HG03095 (cell line): ENCODE measurements around the gene SMIM8.

Experiments used
- ATAC-seq: cut with Tn5 transposase; IDR thresholded peaks from one replicate; pipeline ENCODE4 v1.9.1; 2021; ENCODE audit warnings: moderate library complexity; ENCODE audit not compliant: unreplicated experiment

Gene SMIM8

DNA sequence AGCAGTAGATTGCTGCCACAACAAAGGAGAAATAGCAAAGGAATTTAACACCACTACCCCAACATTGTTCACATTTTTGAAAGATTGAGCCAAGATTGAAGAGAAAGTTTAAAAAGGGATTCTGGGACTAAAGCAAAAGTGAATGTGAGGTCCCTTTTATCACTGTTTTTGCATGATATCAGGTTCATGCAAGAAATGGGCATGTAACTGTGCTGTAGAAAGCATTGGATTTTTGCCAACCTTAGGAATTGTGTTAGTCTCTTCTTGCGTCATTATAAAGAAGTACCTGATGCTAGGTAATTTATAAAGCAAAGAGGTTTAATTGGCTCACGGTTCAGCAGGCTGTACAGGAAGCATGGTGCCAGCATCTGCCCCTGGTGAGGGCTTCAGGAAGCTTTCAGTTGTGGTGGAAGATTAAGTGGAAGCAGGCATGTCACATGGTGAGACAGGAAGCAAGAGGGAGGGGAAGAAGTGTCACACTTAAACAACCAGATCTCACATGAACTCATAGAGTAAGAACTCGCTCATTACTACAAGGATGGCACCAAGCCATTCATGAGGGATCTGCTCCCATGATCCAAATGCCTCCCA, 11.3 kb downstream of the SMIM8 start:
- ATAC-seq = no peak

DNA sequence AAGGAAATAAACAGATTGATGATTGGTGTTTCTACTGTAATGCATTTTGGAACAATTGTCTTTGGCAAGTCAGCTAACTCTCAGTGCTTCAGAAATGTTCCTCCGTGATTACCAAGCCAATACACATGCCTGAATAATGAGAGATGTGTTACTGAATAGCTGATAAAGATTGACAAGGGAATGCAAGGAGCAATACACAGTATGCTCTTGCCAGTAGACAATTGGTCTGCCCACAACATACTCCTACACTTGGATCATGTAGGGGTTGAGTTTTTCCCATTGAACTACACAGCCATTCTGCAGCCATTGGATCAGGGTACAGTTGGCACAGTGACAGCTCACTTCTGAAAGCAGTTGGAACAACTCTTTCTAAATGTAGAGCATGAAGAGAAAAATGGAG, 12.3 kb downstream of the SMIM8 start:
- ATAC-seq = no peak

DNA sequence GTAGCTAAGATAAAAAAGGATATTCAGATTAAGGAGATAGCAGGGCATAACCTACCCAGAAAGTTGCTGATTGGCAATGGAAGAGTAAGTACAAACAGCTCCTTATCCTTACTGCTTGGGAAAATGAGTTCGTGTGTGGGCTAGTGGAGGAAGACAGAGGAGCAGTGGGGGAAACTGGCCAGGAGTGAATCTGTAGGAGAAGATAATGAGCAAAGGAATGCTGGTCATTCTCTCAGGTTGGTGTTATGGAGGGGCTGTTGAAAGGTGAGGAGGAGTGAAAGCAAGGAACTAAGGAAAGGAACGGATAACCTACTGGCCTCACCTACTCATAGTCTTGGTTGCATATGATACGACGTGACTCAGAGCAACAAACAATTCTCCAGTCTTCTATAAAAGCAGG, 14.0 kb downstream of the SMIM8 start:
- ATAC-seq = no peak

DNA sequence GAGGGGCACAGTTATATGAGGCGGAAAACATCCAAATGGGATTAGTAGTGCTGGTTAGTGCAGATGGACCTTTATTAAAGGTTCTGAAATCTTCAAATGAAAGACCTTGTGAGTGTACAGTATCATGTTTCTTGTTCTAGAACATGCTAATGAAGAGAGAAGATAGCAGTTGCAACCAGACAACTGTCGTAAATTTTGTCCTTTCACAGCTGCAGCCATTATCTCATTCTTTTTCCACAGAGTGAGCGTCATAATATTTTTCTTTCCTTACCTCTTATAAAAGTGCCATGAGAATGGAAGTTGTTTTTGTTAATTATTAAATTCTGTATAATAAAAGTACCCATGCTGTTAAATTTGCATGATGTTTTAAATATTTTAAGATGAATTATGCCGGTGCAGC, 17.8 kb downstream of the SMIM8 start:
- no peak for ATAC-seq

DNA sequence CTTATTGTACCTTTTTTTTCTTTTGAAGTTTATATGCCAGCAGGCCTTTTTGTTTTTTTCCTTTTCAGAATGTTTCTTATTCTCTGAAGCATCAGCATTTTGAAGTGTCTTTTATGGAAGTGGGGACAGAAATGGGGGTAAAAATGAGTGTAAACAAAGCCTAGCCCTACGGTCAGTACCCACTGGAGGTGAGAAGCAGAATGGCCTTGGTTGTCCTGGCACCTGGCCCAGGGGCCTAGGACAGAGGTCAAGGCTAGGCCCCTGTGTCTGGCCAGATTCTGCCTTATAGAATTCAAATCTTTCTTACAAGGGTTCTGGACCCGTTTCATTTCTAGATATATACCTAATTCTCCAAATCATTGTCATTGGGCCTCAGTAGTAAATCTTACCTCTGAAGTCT, 18.8 kb downstream of the SMIM8 start:
- no peak for ATAC-seq

DNA sequence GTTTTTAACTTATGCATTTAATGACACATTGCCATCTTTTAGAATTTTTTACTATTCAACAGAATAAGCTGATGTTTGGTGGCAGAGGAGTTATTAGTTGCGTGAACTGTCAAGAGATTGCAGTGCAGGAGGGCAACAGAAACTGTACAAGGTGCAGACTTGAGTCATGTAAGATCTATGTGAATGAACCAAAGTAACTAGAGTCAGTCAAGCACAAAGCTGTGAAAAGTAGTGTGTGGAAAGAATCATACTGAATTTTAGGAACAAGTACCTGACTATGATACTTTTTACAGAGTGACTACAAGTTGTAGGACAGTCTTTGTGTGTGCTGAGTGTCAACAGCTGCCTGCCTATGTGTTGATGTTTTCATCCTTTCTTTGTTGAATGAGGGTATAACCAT, 19.5 kb downstream of the SMIM8 start:
- peak; percentile 93 for ATAC-seq

DNA sequence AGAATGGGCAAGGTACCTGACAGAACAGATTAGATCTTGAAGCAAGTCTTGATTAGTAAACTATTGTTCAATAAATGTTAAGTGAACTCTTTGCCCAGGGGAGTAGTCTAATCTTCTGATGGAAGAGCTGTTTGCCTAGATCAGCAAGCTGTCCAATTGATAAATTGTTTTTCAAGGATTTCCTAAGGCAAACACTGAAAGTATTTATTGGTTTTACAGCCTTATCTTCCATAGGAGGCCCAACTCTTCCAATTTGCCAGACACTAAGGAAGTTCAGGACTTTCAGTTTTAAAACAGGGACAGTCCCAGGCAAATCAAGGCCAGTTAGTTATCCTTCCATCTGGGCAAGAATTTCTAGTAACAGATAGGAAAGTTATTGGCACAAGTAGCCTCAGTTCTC, 20.4 kb downstream of the SMIM8 start:
- ATAC-seq = no peak

DNA sequence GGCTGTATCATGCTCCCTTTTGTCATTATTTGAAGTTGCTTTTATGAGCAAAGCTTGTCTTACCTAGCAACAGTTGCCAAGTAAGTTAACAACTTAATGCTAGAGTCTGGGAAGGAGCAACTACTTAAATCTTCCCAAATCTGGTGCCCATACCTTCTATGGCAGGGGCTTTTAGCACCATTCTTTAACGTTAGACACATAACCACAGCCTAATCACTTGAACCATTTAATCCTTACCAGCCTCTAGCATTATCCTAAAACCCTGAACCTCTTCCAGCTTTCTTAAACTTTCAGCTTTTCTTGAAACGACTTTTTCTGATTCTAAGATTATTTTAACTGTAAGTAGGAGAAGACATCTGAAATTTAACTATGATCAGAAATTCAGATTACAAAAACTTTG, 22.3 kb downstream of the SMIM8 start, which contains the start of gene C6orf163:
Gene C6orf163 (plus strand): TSS at position 83 of the 400 bp plus-strand sequence. CDS start 287 bp downstream, at position 370.
- no peak for ATAC-seq

DNA sequence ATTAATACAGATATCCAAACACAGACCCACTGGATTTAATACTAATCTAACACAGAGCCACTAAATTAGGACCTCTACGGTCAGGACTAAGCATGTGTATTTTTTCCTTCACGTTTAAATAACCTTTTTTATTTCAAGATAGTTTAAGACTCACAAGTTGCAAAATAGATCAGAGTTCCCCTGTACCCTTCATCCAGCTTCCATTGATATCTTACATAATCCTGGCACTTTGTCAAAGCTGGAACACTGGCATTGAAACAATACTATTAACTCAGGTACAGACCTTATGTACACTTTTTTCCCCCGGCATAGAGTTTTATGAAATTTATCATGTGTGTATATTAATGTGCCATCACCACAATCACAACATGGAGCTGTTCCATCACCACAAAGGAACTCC, 24.3 kb downstream of the SMIM8 start:
- no peak for ATAC-seq

DNA sequence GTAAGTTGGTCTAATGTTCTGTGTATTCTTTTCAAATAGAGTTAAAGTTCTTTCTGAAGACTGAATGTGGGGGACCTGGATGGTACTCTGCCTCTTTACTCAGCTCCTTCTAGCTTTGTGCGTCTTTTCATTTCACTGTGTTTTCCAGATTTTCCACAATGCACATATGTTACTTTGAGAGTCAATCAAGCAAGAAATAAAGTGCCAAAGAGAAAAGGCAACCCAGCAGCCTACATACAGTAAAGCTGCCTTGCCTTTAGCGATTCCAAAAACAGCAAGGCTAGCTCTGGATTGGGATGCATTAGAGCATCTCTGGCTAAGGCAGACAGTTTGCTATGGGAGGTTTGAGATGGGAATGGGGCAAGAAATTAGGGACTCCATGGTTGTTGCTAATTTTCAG, 27.5 kb downstream of the SMIM8 start:
- no peak for ATAC-seq

DNA sequence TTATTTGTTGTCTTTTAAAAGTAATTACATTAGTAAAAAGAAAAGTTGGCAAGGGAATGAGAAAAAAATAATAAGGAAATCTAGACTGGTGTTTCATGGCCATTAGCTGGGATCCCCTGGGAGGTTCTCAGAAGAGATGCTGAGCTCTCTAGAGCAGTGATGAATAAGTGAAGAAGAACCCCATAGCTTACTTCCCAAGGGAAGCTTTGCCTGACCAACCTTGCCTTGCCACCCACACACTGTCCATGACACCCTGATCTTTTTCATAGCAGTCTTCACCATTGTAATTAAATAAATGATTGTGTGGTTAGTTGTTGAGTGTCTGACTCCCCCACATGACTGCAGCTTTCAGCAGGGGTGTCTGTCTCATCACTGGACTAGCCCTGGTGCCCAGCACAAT, 28.1 kb downstream of the SMIM8 start:
- ATAC-seq = no peak

DNA sequence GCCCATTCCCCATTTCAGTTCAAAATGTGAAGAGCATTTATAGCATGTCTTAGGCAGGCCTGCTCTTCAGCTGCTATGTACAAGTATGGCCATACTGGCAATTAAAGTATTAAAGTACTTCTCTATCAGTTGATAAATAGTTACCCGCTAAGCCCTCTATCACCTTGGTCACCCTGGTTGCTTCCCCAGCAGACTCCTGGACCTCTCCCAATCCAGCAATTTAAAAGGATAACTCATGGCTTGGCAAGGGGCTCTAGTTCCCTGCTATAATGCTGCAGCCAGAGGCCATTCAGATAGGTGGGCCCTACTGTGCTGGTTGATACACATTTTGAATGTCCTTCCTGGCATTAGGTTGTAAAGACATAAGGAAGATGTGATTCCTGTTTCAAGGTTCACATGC, 29.2 kb downstream of the SMIM8 start:
- ATAC-seq = no peak

DNA sequence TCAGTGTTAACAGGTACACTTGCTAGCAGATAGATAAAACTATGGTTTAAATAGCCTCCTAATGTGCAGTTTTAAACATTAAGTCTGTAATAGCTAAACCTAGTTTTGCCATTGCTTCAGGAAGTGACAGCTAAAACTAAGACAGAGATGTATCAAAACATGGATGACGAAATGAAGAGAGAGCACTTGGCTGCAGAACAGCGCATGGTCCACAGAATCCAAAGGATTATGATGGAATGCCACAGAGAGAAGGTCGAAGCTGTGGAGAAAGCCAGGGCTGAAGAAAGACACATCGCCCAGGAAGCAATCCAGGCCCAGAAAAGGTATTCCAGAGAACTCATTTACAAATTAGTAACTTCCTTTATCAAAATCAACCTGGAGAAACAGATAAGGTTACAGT, 33.8 kb downstream of the SMIM8 start:
- ATAC-seq = no peak

DNA sequence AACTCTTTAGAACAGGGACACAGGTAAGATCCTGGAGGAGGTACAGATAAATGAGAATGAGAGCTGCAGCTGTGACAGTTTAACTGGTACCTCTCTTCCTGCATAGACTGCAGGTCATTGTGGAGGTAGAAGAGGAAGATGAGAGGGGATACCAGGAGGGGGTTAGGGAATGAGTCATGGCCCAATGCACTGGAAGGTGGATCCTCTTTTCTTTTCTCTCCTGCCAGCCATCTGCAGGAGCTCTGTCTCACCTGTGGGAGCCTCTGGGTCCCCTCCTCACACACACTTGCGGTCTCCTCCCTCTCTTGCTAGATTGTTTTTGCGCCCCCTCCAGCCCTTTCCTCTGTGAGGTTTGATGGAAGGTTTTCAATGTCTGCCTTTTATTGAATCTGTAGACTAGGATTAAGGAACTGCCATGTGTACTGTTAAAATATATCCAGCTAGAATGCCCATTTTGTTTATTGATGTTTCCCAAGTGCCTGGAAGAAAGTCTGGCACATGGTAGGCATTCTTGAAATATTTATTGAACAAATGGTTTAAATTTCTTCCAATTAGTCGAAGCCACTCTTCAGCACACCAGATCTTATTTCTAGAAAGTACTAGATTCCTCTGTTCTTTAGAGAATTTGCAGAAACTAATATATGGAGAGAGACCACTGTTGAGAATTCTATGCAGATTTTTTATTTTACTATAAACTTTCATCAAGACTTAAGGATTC, 35.2 kb downstream of the SMIM8 start:
- ATAC-seq = no peak

DNA sequence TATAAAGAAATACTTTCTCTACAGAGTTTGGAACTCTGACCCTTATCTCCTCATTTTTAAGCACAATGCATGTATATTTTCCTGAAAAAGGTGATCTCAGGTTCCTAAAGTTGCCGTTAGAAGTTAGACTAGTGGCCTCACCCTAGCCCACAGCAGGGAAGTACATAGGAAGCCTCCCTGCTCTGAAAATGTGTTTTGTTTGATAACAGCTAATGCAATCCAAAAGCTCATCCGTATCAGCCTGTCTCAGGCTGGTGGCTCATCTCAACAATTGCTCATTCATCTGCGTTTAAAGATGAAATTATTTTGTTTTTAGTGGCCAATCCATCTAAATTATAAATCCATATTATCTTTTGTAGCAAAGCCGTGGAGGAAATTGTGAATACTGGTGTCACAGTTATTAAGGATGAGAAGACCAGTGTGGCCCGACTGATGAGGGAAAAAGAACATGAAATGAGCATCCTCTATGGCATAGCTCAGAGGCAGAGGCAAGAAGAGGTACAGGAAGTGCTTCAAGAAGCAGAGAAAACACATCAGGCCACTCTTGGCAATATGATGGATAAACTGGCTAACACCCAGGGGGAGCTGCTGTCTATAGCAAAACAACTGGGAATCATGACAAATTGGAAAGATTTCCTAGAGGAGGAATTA, 42.3 kb downstream of the SMIM8 start:
- no peak for ATAC-seq

DNA sequence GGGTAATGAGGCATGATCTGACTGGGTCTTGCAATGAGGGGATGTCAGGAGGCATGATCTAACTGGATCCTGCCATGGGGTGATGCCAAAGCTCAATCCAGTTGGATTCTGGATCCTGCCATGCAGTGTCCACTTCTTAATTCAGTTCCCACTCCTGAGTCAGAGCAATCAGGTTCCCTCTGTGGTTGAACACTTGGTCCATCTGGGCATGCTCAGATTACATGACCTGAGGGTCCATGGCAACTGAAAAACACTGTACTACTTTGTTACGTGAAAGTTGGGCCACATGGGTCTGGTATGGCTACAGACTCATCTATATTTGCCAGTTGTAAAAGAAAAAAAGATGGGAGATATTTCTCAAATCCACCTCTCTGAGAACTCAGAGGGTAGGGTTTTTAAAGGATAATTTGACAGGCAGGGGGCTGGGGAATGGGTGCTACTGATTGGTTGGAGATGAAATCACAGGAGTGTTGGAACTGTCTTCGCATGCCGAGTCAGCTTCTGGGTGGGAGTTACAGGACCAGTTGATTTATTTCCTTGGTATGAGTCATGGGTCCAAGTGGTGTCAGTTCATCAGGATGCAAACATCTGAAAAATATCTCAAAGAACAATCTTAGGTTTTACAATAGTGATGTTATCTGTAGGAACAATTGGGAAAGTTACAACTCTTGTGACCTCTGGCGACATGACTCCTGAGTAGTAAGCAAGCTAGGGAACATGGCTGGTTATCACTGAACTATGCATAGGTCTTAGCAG, 43.9 kb downstream of the SMIM8 start:
- no peak for ATAC-seq

DNA sequence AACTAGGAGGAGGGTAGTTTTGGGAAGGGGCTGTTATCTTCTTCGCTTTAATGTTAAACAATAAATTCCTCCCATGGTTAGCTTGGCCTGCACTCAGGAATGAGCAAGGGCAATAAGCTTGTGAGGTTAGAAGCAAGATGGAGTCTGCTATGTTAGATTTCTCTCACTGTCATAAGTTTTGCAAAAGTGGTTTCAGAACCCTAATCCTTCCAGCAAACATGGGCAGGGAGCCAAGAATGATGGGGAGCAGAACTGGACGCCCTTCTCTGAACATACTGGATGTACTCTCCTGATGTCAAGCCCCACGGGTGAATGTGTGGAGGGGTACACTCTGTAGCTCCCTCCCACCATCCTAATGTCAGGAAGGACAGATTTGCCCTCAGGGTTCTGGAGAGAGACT, 44.5 kb downstream of the SMIM8 start:
- ATAC-seq = no peak

DNA sequence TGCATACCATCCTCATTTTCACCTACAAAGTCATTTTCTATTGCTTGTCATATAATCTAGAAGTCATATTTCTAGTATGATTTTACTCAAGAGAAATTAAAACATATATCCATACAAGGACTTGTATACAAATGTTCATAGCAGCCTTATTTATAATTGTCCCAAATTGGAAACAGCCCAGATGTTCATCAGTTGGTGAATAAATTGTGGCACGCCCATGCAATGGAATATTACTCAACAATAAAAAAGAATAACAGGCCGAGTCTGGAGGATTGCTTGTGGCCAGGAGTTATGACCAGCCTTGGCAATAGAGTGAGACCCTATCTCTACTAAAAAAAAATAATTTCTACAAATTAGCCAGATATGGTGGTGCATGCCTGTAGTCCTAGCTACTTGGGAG, 51.0 kb downstream of the SMIM8 start:
- ATAC-seq = no peak

DNA sequence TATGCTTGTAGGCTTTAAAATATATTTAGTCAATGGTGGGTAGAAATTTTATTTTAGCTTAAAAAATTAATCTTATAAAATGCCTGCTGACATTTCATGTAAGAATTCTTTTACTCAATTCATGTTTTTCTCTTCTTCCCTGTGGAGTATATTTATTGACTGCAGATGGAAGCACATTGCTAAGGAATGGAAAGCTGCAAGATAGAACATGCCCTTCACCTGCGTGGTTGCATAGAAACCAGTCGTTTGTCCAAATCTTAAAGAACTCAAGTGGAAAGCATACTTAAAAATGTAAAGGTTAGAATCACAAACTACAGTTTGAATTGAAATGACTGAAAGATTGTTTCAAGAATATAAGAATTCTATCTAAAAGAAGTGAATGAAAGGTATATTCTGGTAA, 52.9 kb downstream of the SMIM8 start:
- no peak for ATAC-seq

DNA sequence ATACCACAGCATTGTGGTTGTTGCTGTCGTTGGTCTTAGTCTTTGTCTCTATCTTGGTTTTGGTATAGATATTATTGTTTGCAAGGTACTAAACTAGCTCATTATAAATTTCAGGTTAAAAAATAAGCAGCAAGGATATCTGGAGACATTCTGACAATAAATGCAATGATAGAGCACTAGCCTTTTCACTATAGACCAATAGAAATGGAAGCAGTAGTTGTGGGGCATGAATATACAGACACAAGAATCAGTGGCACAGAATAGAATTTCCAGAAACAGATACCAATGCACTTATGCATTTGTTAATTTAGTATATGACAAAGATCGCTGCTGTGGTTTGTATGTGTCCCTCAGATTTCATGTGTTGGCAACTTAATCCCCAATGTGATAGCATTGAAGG, 54.3 kb downstream of the SMIM8 start:
- no peak for ATAC-seq

DNA sequence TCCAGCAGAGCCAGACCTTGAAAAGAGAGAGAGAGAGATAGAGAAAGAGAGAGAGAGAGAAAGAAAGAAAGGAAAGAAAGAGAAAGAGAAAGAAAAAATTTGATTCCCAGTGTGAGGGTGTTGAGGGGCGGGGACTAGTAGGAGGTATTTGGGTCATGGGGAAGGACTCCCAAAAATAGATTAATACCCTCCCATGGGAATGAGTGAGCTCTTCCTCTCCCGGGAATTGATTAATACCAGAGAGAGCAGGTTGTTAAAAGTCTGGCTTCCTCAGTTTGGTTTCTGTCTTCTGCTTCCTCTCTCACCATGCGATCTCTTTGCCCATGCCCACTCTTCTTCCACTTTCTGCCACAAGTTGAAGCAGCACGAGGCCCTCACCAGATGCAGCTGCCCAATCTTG, 56.6 kb downstream of the SMIM8 start:
- no peak for ATAC-seq

DNA sequence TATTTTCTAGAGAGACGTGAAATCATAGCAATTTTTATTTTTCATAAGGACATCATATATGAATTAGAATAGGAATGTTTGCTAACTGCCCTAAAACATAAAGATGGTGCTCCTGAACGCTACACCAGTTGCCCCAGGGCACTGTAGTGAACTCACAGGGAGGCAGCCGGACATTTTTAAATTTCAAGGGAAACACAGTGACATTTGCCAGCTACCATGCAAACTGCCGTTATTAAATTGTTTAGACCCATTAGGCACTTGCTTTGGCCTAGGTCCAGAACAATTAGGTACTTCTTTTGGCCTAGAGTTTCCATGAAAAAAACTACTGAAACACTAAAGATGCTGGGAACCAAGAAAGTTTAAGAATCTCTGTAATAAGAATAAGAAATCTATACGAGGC, 60.5 kb downstream of the SMIM8 start:
- no peak for ATAC-seq
